Measurements from ENCODE around the gene FBXW7. TPM values are rescaled to one million over a fixed set of nuclear protein-coding genes. Genes with fewer than 3 reads are reported as not detected.

Gene FBXW7
- total and polyA plus RNA-seq, 4 donors: 7.6 to 82.1 (median 20.6) TPM

DNA sequence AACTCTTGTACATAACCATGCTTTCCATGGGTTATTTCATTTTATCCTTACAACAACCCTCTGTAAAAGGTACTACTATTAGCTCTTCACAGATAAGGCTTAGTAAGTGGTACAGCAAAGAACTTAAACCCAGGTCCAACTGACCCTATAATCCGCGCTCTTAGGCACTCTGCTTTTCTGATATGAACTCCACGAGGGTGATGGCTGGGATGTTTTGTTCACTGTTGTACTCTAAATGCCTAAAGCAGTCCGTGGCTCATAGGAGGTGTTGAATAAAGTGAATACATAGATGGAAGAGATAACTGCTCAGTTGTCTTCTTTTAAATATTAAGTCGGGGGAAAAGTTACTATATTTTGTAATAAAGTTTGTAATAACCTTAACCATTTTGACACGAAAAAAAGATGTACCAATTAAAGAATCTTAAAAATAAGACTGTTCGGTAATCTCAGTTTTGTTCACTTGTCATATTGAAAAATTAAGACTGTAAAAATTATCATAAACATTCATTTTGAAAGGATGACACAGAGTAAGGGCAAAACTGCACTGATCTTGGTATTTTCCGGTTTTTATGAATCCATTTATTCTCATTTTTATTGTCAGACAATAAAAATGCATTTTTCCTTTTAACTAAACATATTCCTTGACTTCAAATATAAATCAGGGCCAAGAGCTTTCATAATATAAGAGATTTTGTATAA is 166.5 kb downstream of the FBXW7 start:
- Histone ChIP-seq H3K9ac (ENCODE audit: insufficient read depth in 1 of 2, low read length in 2 of 2) (no peak overlapping the region), H3K27ac (ENCODE audit: low read depth in 1 of 2, low read length in 1 of 2) (no peak overlapping the region), H3K9me3 (ENCODE audit: control insufficient read depth in 4 of 4, insufficient read depth in 3 of 4, low read length in 3 of 4) (no peaks in the 10 kb centered on the region), H3K4me3 (no peak overlapping the region), H3K36me3 (ENCODE audit: control insufficient read depth in 4 of 4, insufficient read depth in 4 of 4, low read length in 4 of 4) (no peaks in the 10 kb centered on the region), H3K4me1 (ENCODE audit: control insufficient read depth in 5 of 5, insufficient read depth in 5 of 5, low read length in 5 of 5) (peaks cover 0 to 15% (median 0%) of the 10 kb centered on the region in 5 donors), H3K27me3 (ENCODE audit: control insufficient read depth in 3 of 3, insufficient read depth in 3 of 3, low read length in 2 of 3) (no peaks in the 10 kb centered on the region)
- TF ChIP-seq, protein P1, sequence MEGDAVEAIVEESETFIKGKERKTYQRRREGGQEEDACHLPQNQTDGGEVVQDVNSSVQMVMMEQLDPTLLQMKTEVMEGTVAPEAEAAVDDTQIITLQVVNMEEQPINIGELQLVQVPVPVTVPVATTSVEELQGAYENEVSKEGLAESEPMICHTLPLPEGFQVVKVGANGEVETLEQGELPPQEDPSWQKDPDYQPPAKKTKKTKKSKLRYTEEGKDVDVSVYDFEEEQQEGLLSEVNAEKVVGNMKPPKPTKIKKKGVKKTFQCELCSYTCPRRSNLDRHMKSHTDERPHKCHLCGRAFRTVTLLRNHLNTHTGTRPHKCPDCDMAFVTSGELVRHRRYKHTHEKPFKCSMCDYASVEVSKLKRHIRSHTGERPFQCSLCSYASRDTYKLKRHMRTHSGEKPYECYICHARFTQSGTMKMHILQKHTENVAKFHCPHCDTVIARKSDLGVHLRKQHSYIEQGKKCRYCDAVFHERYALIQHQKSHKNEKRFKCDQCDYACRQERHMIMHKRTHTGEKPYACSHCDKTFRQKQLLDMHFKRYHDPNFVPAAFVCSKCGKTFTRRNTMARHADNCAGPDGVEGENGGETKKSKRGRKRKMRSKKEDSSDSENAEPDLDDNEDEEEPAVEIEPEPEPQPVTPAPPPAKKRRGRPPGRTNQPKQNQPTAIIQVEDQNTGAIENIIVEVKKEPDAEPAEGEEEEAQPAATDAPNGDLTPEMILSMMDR (IDR thresholded peaks at IDR 0.05; ENCODE audit: control extremely low read depth, extremely low read depth): no peak
- WGBS, 2 donors: 83 to 89% methylated on average over 8 of the region's 8 CpGs
- no peak for ATAC-seq (ENCODE audit: insufficient read depth, low FRiP score)
- no peak for DNase-seq

DNA sequence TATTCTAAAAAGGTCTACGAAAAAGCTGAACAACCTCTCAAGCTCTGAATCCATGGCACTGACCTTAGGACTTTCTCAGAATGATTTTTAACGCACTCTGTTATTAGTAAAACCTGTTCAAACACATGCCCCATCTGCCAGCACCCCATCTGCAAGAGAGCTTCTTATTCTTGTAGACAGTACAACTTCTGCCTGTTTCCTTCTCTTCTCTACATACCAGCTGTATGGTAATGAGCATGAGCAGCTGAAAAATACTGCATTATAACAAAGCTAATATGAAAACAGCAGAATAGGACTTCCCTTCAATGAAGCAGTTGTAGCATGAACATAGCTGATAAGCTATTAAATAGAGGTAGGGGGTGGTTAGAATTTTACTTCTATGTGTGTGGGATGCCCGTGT is 167.9 kb downstream of the FBXW7 start:
- no peak overlapping the region for H3K27ac ChIP-seq (ENCODE audit: low read depth in 1 of 2, low read length in 1 of 2)

GRCh38 chr4:152364883-152365282 is 171.0 kb downstream of the FBXW7 start:
- 96 to 97% methylated on average over 3 of the region's 3 CpGs for WGBS, 2 donors
- Histone ChIP-seq H3K27me3 (ENCODE audit: control insufficient read depth in 3 of 3, insufficient read depth in 3 of 3, low read length in 2 of 3) (no peaks in the 10 kb centered on the region), H3K27ac (ENCODE audit: low read depth in 1 of 2, low read length in 1 of 2) (no peak overlapping the region), H3K4me1 (ENCODE audit: control insufficient read depth in 5 of 5, insufficient read depth in 5 of 5, low read length in 5 of 5) (peaks cover 0 to 16% (median 0%) of the 10 kb centered on the region in 5 donors), H3K36me3 (ENCODE audit: control insufficient read depth in 4 of 4, insufficient read depth in 4 of 4, low read length in 4 of 4) (no peaks in the 10 kb centered on the region), H3K9me3 (ENCODE audit: control insufficient read depth in 4 of 4, insufficient read depth in 3 of 4, low read length in 3 of 4) (no peaks in the 10 kb centered on the region), H3K4me3 (no peak overlapping the region), H3K9ac (ENCODE audit: insufficient read depth in 1 of 2, low read length in 2 of 2) (no peak overlapping the region)
- DNase-seq: no peak
- no peak for ATAC-seq (ENCODE audit: insufficient read depth, low FRiP score)
- TF ChIP-seq, protein P1 (IDR thresholded peaks at IDR 0.05; ENCODE audit: control extremely low read depth, extremely low read depth): no peak

More for the DNA sequence above, 167.9 kb downstream of the FBXW7 start:
- DNase-seq (no peak), ATAC-seq (ENCODE audit: insufficient read depth, low FRiP score) (no peak)
- H3K4me3 ChIP-seq: no peak overlapping the region
- H3K27me3 ChIP-seq (ENCODE audit: control insufficient read depth in 3 of 3, insufficient read depth in 3 of 3, low read length in 2 of 3): no peaks in the 10 kb centered on the region
- WGBS, 2 donors: 91 to 96% methylated on average over 3 of the region's 3 CpGs
- peaks cover 0 to 16% (median 0%) of the 10 kb centered on the region in 5 donors for H3K4me1 ChIP-seq (ENCODE audit: control insufficient read depth in 5 of 5, insufficient read depth in 5 of 5, low read length in 5 of 5)
- TF ChIP-seq, protein P1 (IDR thresholded peaks at IDR 0.05; ENCODE audit: control extremely low read depth, extremely low read depth): no peak
- H3K9me3 ChIP-seq (ENCODE audit: control insufficient read depth in 4 of 4, insufficient read depth in 3 of 4, low read length in 3 of 4): no peaks in the 10 kb centered on the region
- no peaks in the 10 kb centered on the region for H3K36me3 ChIP-seq (ENCODE audit: control insufficient read depth in 4 of 4, insufficient read depth in 4 of 4, low read length in 4 of 4)
- no peak overlapping the region for H3K9ac ChIP-seq (ENCODE audit: insufficient read depth in 1 of 2, low read length in 2 of 2)

All from lung (tissue), 12 donors.